Caco-2 (cell line): ENCODE results near the gene HMGCR. TPM values are rescaled to one million over a fixed set of nuclear protein-coding genes. Genes with fewer than 3 reads are reported as not detected.

Experiments used
- BruUV-seq: library from RNA; stranded (reverse); fragments of 400-500 nt; replicated peaks from 2 replicates; lab custom pipeline; 2021; lab: Mats Ljungman, UMichigan
- CTCF ChIA-PET: fragments of 300-600 bp; sonication (Branson Sonifier 250); formaldehyde crosslinking; loops from one replicate; lab custom pipeline; 2022; ENCODE audit warnings: antibody characterized with exemption; lab: Charles Lee
- POLR2A ChIA-PET: fragments of 300-600 bp; sonication (Branson Sonifier 250); formaldehyde crosslinking; loops from one replicate; lab custom pipeline; 2022; ENCODE audit warnings: antibody characterized with exemption; lab: Charles Lee
- DNase-seq, 2 experiments: peaks; one replicate each; pipeline versions ENCODE4 v3.0.0 to v3.0.0-alpha.2; 2020 to 2022
- H3K27me3 ChIP-seq: replicated peaks from 2 replicates; pipeline ENCODE4 v1.6.0; 2011; ENCODE audit warnings: low read length; ENCODE audit not compliant: control insufficient read depth, insufficient read depth
- H3K36me3 ChIP-seq: 2 replicates; pipeline ENCODE4 v1.5.1; 2011; ENCODE audit warnings: low read length; ENCODE audit not compliant: control insufficient read depth, insufficient read depth
- H3K4me1 ChIP-seq: fragments of 250-450 bp; sonication (Bioruptor Pico); 2 replicates; pipeline ENCODE4 v1.5.1; 2020; ENCODE audit warnings: mild to moderate bottlenecking
- H3K4me3 ChIP-seq: 2 replicates; pipeline ENCODE4 v1.5.1; 2011; ENCODE audit warnings: low read depth, mild to moderate bottlenecking, control low read depth, low read length
- H3K9me3 ChIP-seq: fragments of 250-450 bp; sonication (Bioruptor Pico); 2 replicates; pipeline ENCODE4 v1.5.1; 2020; ENCODE audit warnings: mild to moderate bottlenecking, moderate library complexity
- H3K27ac Mint-ChIP-seq: one replicate; pipeline ENCODE4 v1.8.0; 2022; ENCODE audit warnings: mixed read lengths; ENCODE audit not compliant: unreplicated experiment
- H3K27me3 Mint-ChIP-seq: one replicate; pipeline ENCODE4 v1.8.0; 2022; ENCODE audit warnings: mixed read lengths; ENCODE audit not compliant: insufficient read depth, unreplicated experiment
- H3K36me3 Mint-ChIP-seq: one replicate; pipeline ENCODE4 v1.8.0; 2022; ENCODE audit warnings: mild to moderate bottlenecking, mixed read lengths; ENCODE audit not compliant: insufficient read depth, unreplicated experiment
- H3K4me1 Mint-ChIP-seq: one replicate; pipeline ENCODE4 v1.8.0; 2022; ENCODE audit warnings: low read depth, mixed read lengths; ENCODE audit not compliant: unreplicated experiment
- H3K4me3 Mint-ChIP-seq: one replicate; pipeline ENCODE4 v1.8.0; 2022; ENCODE audit warnings: mild to moderate bottlenecking, moderate library complexity, mixed read lengths; ENCODE audit not compliant: unreplicated experiment
- H3K9me3 Mint-ChIP-seq: one replicate; pipeline ENCODE4 v1.8.0; 2022; ENCODE audit warnings: mixed read lengths; ENCODE audit not compliant: unreplicated experiment
- intact Hi-C: fragments of 100-400 bp; cut with micrococcal nuclease; formaldehyde crosslinking; loops from one replicate; pipeline ENCODE4 v1.10.0; 2022; ENCODE audit not compliant: unreplicated experiment
- total RNA-seq: library from RNA; stranded (reverse); gene quantifications from 2 replicates; pipeline ENCODE4 v1.2.3, GENCODE V29; 2022
- TF ChIP-seq, protein P1 (sequence below), 2 experiments: fragments of 200-600 bp in 1 of 2; IDR thresholded peaks; 1 replicate in 1 of 2; 2 replicates in 1 of 2; pipeline versions ENCODE4 v1.5.1 to v1.8.0; 2011 to 2022; ENCODE audit warnings: antibody characterized with exemption in 1 of 2, control low read depth in 1 of 2, inconsistent platforms in 1 of 2, low read depth in 1 of 2, low read length in 1 of 2, mild to moderate bottlenecking in 1 of 2, moderate library complexity in 1 of 2; ENCODE audit not compliant: insufficient read depth in 1 of 2, severe bottlenecking in 1 of 2, unreplicated experiment in 1 of 2

Gene HMGCR
- total RNA-seq, 1 experiment from 2014 or later: 164 TPM

DNA sequence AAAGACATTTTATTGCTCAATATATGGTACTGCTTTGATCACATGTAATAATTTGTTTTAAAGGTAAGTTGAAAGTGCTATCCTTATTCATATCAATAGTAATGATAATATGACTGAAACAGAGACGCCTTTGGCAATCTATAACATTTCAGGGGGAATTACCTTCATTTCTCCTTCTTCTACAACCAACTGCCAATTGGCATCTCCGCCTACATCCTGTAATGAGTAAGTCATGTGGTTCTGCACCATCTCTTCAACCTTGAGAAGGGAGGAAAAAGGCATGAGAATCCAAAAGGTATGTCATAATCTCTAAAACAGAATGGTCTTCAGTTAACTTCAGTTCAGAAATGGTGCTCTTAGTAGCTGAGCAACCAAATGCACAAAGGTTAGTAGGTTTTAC, 52.4 kb downstream of the HMGCR start:
- ChIA-PET CTCF (no interaction called here), POLR2A (no interaction called here)
- Histone ChIP-seq H3K4me3 (no peak overlapping the region), H3K27me3 (no peaks in the 10 kb centered on the region), H3K9me3 (no peaks in the 10 kb centered on the region), H3K4me1 (0 out of 2 replicates have a peak, but pooled peaks cover 5% of the 10 kb centered on the region), H3K36me3 (no peaks in the 10 kb centered on the region)
- no peaks in the 10 kb centered on the region for H3K4me1 Mint-ChIP-seq
- no peak overlapping the region for H3K4me3 Mint-ChIP-seq
- no peaks in the 10 kb centered on the region for H3K9me3 Mint-ChIP-seq
- no peak for DNase-seq
- H3K27me3 Mint-ChIP-seq: no peaks in the 10 kb centered on the region
- TF ChIP-seq, protein P1, sequence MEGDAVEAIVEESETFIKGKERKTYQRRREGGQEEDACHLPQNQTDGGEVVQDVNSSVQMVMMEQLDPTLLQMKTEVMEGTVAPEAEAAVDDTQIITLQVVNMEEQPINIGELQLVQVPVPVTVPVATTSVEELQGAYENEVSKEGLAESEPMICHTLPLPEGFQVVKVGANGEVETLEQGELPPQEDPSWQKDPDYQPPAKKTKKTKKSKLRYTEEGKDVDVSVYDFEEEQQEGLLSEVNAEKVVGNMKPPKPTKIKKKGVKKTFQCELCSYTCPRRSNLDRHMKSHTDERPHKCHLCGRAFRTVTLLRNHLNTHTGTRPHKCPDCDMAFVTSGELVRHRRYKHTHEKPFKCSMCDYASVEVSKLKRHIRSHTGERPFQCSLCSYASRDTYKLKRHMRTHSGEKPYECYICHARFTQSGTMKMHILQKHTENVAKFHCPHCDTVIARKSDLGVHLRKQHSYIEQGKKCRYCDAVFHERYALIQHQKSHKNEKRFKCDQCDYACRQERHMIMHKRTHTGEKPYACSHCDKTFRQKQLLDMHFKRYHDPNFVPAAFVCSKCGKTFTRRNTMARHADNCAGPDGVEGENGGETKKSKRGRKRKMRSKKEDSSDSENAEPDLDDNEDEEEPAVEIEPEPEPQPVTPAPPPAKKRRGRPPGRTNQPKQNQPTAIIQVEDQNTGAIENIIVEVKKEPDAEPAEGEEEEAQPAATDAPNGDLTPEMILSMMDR (IDR thresholded peaks at IDR 0.05; ENCODE audit: insufficient read depth in 1 of 2, low read depth in 1 of 2, low read length in 1 of 2, severe bottlenecking in 1 of 2, unreplicated experiment in 1 of 2): no peak
- intact Hi-C loops: no loop called here
- peaks cover 17% of the 10 kb centered on the region for H3K36me3 Mint-ChIP-seq
- no TSS peak for BruUV-seq
- H3K27ac Mint-ChIP-seq: no peak overlapping the region

DNA sequence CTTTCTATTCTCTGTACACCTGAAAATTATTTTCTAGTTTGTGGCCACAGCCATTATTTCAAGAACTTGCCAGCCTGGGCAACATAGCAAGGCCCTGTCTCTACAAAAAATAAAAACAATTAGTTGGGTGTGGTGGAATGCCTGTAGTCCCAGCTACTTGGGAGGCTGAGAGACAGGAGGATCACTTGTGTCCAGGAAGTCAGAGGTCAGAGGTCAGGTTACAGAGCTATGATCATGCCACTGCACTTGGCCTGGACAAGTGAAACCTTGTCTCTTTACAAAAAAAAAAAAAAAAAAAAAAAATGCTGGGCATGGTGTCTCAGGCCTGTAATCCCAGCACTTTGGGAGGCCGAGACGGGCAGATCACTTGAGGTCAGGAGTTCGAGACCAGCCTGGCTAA, 58.3 kb downstream of the HMGCR start:
- Mint-ChIP-seq H3K27me3 (no peaks in the 10 kb centered on the region), H3K36me3 (peaks cover 11% of the 10 kb centered on the region), H3K9me3 (no peaks in the 10 kb centered on the region), H3K4me3 (no peak overlapping the region), H3K27ac (no peak overlapping the region), H3K4me1 (no peaks in the 10 kb centered on the region)
- Histone ChIP-seq H3K4me1 (0 out of 2 replicates have a peak, but pooled peaks cover 5% of the 10 kb centered on the region), H3K27me3 (no peaks in the 10 kb centered on the region), H3K4me3 (no peak overlapping the region), H3K36me3 (no peaks in the 10 kb centered on the region), H3K9me3 (no peaks in the 10 kb centered on the region)
- ChIA-PET CTCF (interaction anchor here (0.7 kb wide), 1 partner anchor 39 kb away, joined by 5 read pairs; no protein-coding TSS in a partner anchor), POLR2A (no interaction called here)
- no peak for DNase-seq
- intact Hi-C loops: no loop called here
- TF ChIP-seq, protein P1 (IDR thresholded peaks at IDR 0.05; ENCODE audit: insufficient read depth in 1 of 2, low read depth in 1 of 2, low read length in 1 of 2, severe bottlenecking in 1 of 2, unreplicated experiment in 1 of 2): no peak
- no TSS peak for BruUV-seq

DNA sequence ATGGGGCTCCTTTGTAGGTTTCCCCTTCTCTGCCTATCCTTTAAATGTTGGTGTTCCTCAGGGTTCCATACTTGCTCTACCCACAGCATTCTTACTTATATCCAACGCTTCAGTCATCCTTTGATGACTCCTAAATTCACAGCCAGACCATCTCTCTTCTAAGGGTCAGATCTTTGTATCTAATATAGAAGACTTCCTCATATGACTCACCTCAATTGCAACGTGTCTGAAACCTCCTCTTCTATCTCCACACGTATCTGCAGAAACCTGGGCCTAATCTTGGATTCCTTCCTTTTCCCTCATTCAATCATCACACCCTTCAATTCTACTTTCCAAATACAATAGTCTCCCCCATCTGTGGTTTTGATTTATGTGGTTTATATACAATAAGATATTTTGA, 68.3 kb downstream of the HMGCR start:
- TF ChIP-seq, protein P1 (IDR thresholded peaks at IDR 0.05; ENCODE audit: insufficient read depth in 1 of 2, low read depth in 1 of 2, low read length in 1 of 2, severe bottlenecking in 1 of 2, unreplicated experiment in 1 of 2): no peak
- Histone ChIP-seq H3K4me1 (no peaks in the 10 kb centered on the region), H3K9me3 (no peaks in the 10 kb centered on the region), H3K4me3 (no peak overlapping the region), H3K27me3 (no peaks in the 10 kb centered on the region), H3K36me3 (no peaks in the 10 kb centered on the region)
- ChIA-PET POLR2A (no interaction called here), CTCF (no interaction called here)
- Mint-ChIP-seq H3K9me3 (no peaks in the 10 kb centered on the region), H3K4me1 (no peaks in the 10 kb centered on the region), H3K36me3 (peaks cover 6% of the 10 kb centered on the region), H3K27me3 (no peaks in the 10 kb centered on the region), H3K4me3 (no peak overlapping the region), H3K27ac (no peak overlapping the region)
- intact Hi-C loops: no loop called here
- BruUV-seq: no TSS peak
- no peak for DNase-seq

Other genes starting within 250 kb of the HMGCR start
- gene ANKRD31, start 100.3 kb upstream of the HMGCR start, total RNA-seq: 0.66 and 0.79 TPM in 2 replicates
- gene CERT1, start 174.4 kb downstream of the HMGCR start, total RNA-seq: 42.7 and 44.3 TPM in 2 replicates
- gene POLK, start 174.7 kb downstream of the HMGCR start, total RNA-seq: 7.5 and 11.1 TPM in 2 replicates